ENCODE data around the gene SMIM38. TPM values are rescaled to one million over a fixed set of nuclear protein-coding genes. Genes with fewer than 3 reads are reported as not detected.
A peak's percentile ranks its signal among the peaks of the same experiment; 100 is the strongest.

The SMIM38 gene
- total RNA-seq, 4 donors from 2014 or later: 2.9 to 10.1 TPM; not detected in 2

- no peak for DNase-seq
Measured at GRCh38 chr11:69120096-69120875, 35.4 kb upstream of the SMIM38 start.

GRCh38 chr11:69121021-69121420 is 34.7 kb upstream of the SMIM38 start:
- Histone ChIP-seq H3K36me3 (no peaks in the 10 kb centered on the region), H3K9me3 (no peaks in the 10 kb centered on the region), H3K27me3 (no peaks in the 10 kb centered on the region), H3K27ac (no peak overlapping the region), H3K4me3 (no peak overlapping the region), H3K4me1 (peaks cover 17 to 20% (median 19%) of the 10 kb centered on the region in 4 donors)
- TF ChIP-seq EP300 (IDR thresholded peaks at IDR 0.05; ENCODE audit: low read depth) (no peak), POLR2AphosphoS5 (IDR thresholded peaks at IDR 0.05) (no peak)
- 78% methylated on average over 9 of the region's 9 CpGs; no CpG with 5 or more reads in 1 of the 2 donors for WGBS, 2 donors (ENCODE audit: low coverage in 1 of 2)
- DNase-seq: no peak
- intact Hi-C loops (cut with DNase I; ENCODE audit: low total_unique reads): no loop called here
- in situ Hi-C loops (cut with MboI; ENCODE audit: low pct_ligation_motif_present in 1 of 4, low pct_unique_long_range_greater_than_20kb in 1 of 4, low sequenced_read_pairs in 3 of 4): loop anchor here in 2 of 4 donors (10.0 to 25.0 kb wide), 2 partner anchors 534 to 541 kb away; no protein-coding TSS in a partner anchor

More at GRCh38 chr11:69120096-69120875, 35.4 kb upstream of the SMIM38 start:
- Histone ChIP-seq H3K36me3 (no peaks in the 10 kb centered on the region), H3K27ac (no peak overlapping the region), H3K9me3 (no peaks in the 10 kb centered on the region), H3K4me1 (peaks cover 20 to 27% (median 24%) of the 10 kb centered on the region in 4 donors), H3K4me3 (no peak overlapping the region), H3K27me3 (no peaks in the 10 kb centered on the region)
- TF ChIP-seq EP300 (IDR thresholded peaks at IDR 0.05; ENCODE audit: low read depth) (no peak), POLR2AphosphoS5 (IDR thresholded peaks at IDR 0.05) (no peak), POLR2A (IDR thresholded peaks at IDR 0.05) (no peak), CTCF (IDR thresholded peaks at IDR 0.05) (no peak)
- in situ Hi-C loops (cut with MboI; ENCODE audit: low pct_ligation_motif_present in 1 of 4, low pct_unique_long_range_greater_than_20kb in 1 of 4, low sequenced_read_pairs in 3 of 4): loop anchor here in 2 of 4 donors (10.0 to 25.0 kb wide), 2 partner anchors 535 to 542 kb away; no protein-coding TSS in a partner anchor
- intact Hi-C loops (cut with DNase I; ENCODE audit: low total_unique reads): no loop called here
- WGBS, 2 donors (ENCODE audit: low coverage in 1 of 2): 91% methylated on average over 21 of the region's 21 CpGs; no CpG with 5 or more reads in 1 of the 2 donors

- 79% methylated on average over 18 of the region's 19 CpGs; no CpG with 5 or more reads in 1 of the 2 donors for WGBS, 2 donors (ENCODE audit: low coverage in 1 of 2)
- Histone ChIP-seq H3K9me3 (no peaks in the 10 kb centered on the region), H3K4me3 (no peak overlapping the region), H3K27me3 (no peaks in the 10 kb centered on the region), H3K27ac (peak overlapping the region in 1 of 4 donors; percentile 65), H3K4me1 (peaks cover 17 to 20% (median 19%) of the 10 kb centered on the region in 4 donors), H3K36me3 (no peaks in the 10 kb centered on the region)
- TF ChIP-seq EP300 (IDR thresholded peaks at IDR 0.05; ENCODE audit: low read depth) (no peak), POLR2A (IDR thresholded peaks at IDR 0.05) (no peak), POLR2AphosphoS5 (IDR thresholded peaks at IDR 0.05) (no peak), CTCF (IDR thresholded peaks at IDR 0.05) (no peak)
- intact Hi-C loops (cut with DNase I; ENCODE audit: low total_unique reads): no loop called here
- DNase-seq: no peak
- in situ Hi-C loops (cut with MboI; ENCODE audit: low pct_ligation_motif_present in 1 of 4, low pct_unique_long_range_greater_than_20kb in 1 of 4, low sequenced_read_pairs in 3 of 4): loop anchor here in 2 of 4 donors (10.0 to 25.0 kb wide), 2 partner anchors 533 to 541 kb away; no protein-coding TSS in a partner anchor
Measured at GRCh38 chr11:69121621-69122325, 34.0 kb upstream of the SMIM38 start.

GRCh38 chr11:69122326-69122629 is 33.5 kb upstream of the SMIM38 start:
- TF ChIP-seq EP300 (IDR thresholded peaks at IDR 0.05; ENCODE audit: low read depth) (no peak), CTCF (IDR thresholded peaks at IDR 0.05) (no peak), POLR2A (IDR thresholded peaks at IDR 0.05) (no peak), POLR2AphosphoS5 (IDR thresholded peaks at IDR 0.05) (no peak)
- DNase-seq: no peak
- Histone ChIP-seq H3K4me1 (peaks cover 17 to 20% (median 19%) of the 10 kb centered on the region in 4 donors), H3K27ac (peak overlapping the region; percentile 28 to 65 (median 48)), H3K4me3 (no peak overlapping the region), H3K36me3 (no peaks in the 10 kb centered on the region), H3K9me3 (no peaks in the 10 kb centered on the region), H3K27me3 (no peaks in the 10 kb centered on the region)
- in situ Hi-C loops (cut with MboI; ENCODE audit: low pct_ligation_motif_present in 1 of 4, low pct_unique_long_range_greater_than_20kb in 1 of 4, low sequenced_read_pairs in 3 of 4) (loop anchor here in 2 of 4 donors (10.0 to 25.0 kb wide), 2 partner anchors 533 to 540 kb away; no protein-coding TSS in a partner anchor), intact Hi-C loops (cut with DNase I; ENCODE audit: low total_unique reads) (no loop called here)
- 74% methylated on average over 9 of the region's 9 CpGs; no CpG with 5 or more reads in 1 of the 2 donors for WGBS, 2 donors (ENCODE audit: low coverage in 1 of 2)
